Natural killer cell (primary cell): Measurements from ENCODE around the gene NAXD. TPM values are rescaled to one million over a fixed set of nuclear protein-coding genes. Genes with fewer than 3 reads are reported as not detected.
A peak's percentile ranks its signal among the peaks of the same experiment; 100 is the strongest.

Source experiments
- ATAC-seq, 3 donors: fragments of 150-1000 bp in 2 of 3; fragments of 200-7000 bp in 1 of 3; cut with Tn5 transposase; 1 replicate in 1 of 3; 2 replicates in 2 of 3; pipeline ENCODE4 v1.10.0; 2021; ENCODE audit warnings: mild to moderate bottlenecking in 2 of 3, moderate library complexity in 2 of 3
- DNase-seq, 2 donors: peaks; one replicate each; pipeline versions ENCODE4 v3.0.0 to v3.0.0-alpha.2; 2013 to 2021; ENCODE audit warnings: mixed read lengths in 1 of 2
- H3K27ac ChIP-seq: one replicate; pipeline ENCODE4 v1.5.1; 2013; ENCODE audit warnings: mild to moderate bottlenecking, low read length
- H3K27me3 ChIP-seq: one replicate; pipeline ENCODE4 v1.6.1; 2013; ENCODE audit warnings: low read length; ENCODE audit not compliant: control insufficient read depth, insufficient read depth
- H3K36me3 ChIP-seq: one replicate; pipeline ENCODE4 v1.6.1; 2013; ENCODE audit warnings: low read length; ENCODE audit not compliant: control insufficient read depth, insufficient read depth
- H3K4me1 ChIP-seq: one replicate; pipeline ENCODE4 v1.6.1; 2013; ENCODE audit warnings: low read length; ENCODE audit not compliant: control insufficient read depth, insufficient read depth
- H3K4me3 ChIP-seq: one replicate; pipeline ENCODE4 v1.5.1; 2013; ENCODE audit warnings: low read length
- H3K9me3 ChIP-seq: one replicate; pipeline ENCODE4 v1.6.1; 2013; ENCODE audit warnings: low read length; ENCODE audit not compliant: control insufficient read depth, insufficient read depth
- H3K27ac Mint-ChIP-seq, 2 donors: one replicate each; pipeline ENCODE4 v1.8.0; 2022; ENCODE audit warnings: mild to moderate bottlenecking in 2 of 2, mixed read lengths in 2 of 2, moderate library complexity in 1 of 2
- H3K27me3 Mint-ChIP-seq, 2 donors: one replicate each; pipeline ENCODE4 v1.8.0; 2022; ENCODE audit warnings: low read depth in 2 of 2, mixed read lengths in 2 of 2
- H3K36me3 Mint-ChIP-seq: one replicate; pipeline ENCODE4 v1.8.0; 2022; ENCODE audit warnings: mixed read lengths
- H3K4me1 Mint-ChIP-seq, 2 donors: one replicate each; pipeline ENCODE4 v1.8.0; 2022; ENCODE audit warnings: mixed read lengths in 2 of 2
- H3K4me3 Mint-ChIP-seq: one replicate; pipeline ENCODE4 v1.8.0; 2022; ENCODE audit warnings: mild to moderate bottlenecking, moderate library complexity, mixed read lengths
- H3K9me3 Mint-ChIP-seq, 2 donors: one replicate each; pipeline ENCODE4 v1.8.0; 2022; ENCODE audit warnings: mixed read lengths in 2 of 2
- WGBS: methylation state at CpG from one replicate; pipeline ENCODE4 v1.1.7; 2013; ENCODE audit warnings: missing lambda C conversion rate; ENCODE audit not compliant: insufficient coverage; 5-methylcytosine and 5-hydroxymethylcytosine counted together
- intact Hi-C: fragments of 100-400 bp; cut with micrococcal nuclease; formaldehyde crosslinking; loops from one replicate; pipeline ENCODE4 v1.14.2; 2022
- total RNA-seq, 4 donors: library from RNA; stranded (reverse); fragments of 120-200 nt in 1 of 4; gene quantifications; one replicate each; pipeline versions ENCODE4 v1.2.3 to v1.2.4, GENCODE V29; 2013 to 2022
- TF ChIP-seq, protein P1 (sequence below): fragments of 200-600 bp; IDR thresholded peaks from one replicate; pipeline ENCODE4 v1.8.0; 2022; ENCODE audit warnings: antibody characterized with exemption

NAXD gene
- total RNA-seq, 3 donors from 2014 or later (not counting 1 experiment from before 2014, with no cell fraction given) = 6.8 to 14.0 (median 12.0) TPM

DNA sequence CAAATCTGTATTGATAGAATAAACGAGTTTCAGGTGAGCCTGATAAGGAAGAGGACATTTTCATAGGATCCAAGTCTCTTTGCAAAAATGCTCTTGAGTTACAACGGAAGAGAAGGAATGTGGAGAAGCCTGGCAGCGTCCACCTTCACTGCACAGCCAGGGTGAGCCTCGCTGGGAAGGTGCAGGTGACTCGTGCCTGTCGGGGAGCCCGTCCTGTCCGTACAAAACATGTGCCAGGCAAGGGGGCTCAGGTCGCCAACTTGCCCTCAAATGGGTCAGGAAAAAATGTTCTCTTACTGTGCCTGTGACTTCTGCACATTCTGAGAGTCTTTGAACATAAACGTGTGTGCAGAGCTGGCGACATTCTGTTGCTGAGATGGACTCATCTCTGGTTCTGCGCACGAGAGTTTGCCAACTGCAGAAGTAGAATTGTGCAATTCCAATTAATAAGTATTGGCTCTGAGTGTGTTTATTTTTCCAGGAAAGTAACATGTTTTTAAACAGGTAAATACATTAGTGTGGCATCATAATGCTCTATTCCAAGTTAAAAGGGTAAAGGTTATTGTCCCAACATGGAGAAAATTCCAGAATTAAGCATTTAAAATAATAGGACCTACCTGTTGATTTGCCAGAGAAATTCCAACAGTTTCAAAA, 28.6 kb downstream of the NAXD start:
- no peaks in the 10 kb centered on the region for H3K27me3 Mint-ChIP-seq
- TF ChIP-seq, protein P1, sequence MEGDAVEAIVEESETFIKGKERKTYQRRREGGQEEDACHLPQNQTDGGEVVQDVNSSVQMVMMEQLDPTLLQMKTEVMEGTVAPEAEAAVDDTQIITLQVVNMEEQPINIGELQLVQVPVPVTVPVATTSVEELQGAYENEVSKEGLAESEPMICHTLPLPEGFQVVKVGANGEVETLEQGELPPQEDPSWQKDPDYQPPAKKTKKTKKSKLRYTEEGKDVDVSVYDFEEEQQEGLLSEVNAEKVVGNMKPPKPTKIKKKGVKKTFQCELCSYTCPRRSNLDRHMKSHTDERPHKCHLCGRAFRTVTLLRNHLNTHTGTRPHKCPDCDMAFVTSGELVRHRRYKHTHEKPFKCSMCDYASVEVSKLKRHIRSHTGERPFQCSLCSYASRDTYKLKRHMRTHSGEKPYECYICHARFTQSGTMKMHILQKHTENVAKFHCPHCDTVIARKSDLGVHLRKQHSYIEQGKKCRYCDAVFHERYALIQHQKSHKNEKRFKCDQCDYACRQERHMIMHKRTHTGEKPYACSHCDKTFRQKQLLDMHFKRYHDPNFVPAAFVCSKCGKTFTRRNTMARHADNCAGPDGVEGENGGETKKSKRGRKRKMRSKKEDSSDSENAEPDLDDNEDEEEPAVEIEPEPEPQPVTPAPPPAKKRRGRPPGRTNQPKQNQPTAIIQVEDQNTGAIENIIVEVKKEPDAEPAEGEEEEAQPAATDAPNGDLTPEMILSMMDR = no peak
- peaks cover 53% of the 10 kb centered on the region for H3K36me3 ChIP-seq
- H3K9me3 ChIP-seq = no peaks in the 10 kb centered on the region
- H3K27ac ChIP-seq = no peak overlapping the region
- no peaks in the 10 kb centered on the region for H3K27me3 ChIP-seq
- no peak for ATAC-seq
- intact Hi-C loops = no loop called here
- no peaks in the 10 kb centered on the region for H3K4me1 Mint-ChIP-seq
- H3K4me3 ChIP-seq = no peak overlapping the region
- H3K4me1 ChIP-seq = peaks cover 11% of the 10 kb centered on the region
- H3K36me3 Mint-ChIP-seq = no peaks in the 10 kb centered on the region
- no peak overlapping the region for H3K4me3 Mint-ChIP-seq
- DNase-seq = no peak
- no peak overlapping the region for H3K27ac Mint-ChIP-seq
- no peaks in the 10 kb centered on the region for H3K9me3 Mint-ChIP-seq
- 92% methylated on average over 13 of the region's 13 CpGs for WGBS

DNA sequence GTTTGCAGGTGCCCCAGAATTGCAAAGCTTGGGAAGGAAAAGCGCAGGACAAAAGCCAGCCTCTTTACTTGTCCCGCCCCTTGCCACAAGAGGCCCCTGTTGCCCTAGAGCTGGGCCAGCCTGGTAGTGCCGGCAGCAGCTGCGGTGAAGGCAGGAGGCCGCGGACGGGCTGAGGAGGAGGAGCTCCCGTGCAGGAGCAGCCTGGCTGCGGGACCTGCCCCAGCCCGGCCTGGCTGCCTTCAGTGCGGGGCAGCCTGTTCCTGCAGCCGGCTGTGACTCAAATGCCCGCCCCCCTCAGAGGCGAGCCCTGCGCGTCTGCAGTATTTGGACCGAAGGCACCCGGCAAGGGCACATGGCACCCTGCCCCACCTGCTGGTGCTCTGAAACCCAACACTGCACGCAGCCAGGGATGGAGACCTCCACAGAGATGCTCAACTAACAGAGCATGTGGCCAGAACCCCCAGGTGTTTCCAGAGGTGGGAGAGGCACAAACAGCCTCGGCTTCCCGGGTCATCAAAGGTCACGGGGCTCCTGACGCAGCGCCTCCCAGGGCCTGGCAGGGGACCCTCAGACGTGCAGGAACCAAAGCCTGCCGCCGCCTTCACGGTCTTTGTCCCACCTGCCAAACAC, 29.7 kb downstream of the NAXD start:
- H3K27me3 Mint-ChIP-seq = no peaks in the 10 kb centered on the region
- Histone ChIP-seq H3K27me3 (no peaks in the 10 kb centered on the region), H3K9me3 (no peaks in the 10 kb centered on the region), H3K27ac (no peak overlapping the region), H3K4me1 (peaks cover 11% of the 10 kb centered on the region), H3K4me3 (no peak overlapping the region), H3K36me3 (peaks cover 47% of the 10 kb centered on the region)
- H3K4me1 Mint-ChIP-seq = no peaks in the 10 kb centered on the region
- H3K9me3 Mint-ChIP-seq = no peaks in the 10 kb centered on the region
- WGBS = 54% methylated on average over 28 of the region's 28 CpGs
- H3K4me3 Mint-ChIP-seq = no peak overlapping the region
- intact Hi-C loops = no loop called here
- H3K36me3 Mint-ChIP-seq = no peaks in the 10 kb centered on the region
- no peak overlapping the region for H3K27ac Mint-ChIP-seq
- DNase-seq = peak in 1 of 2 donors; percentile 72
- TF ChIP-seq, protein P1 = no peak
- ATAC-seq = peak in 2 of 3 donors; percentile 82 to 92

DNA sequence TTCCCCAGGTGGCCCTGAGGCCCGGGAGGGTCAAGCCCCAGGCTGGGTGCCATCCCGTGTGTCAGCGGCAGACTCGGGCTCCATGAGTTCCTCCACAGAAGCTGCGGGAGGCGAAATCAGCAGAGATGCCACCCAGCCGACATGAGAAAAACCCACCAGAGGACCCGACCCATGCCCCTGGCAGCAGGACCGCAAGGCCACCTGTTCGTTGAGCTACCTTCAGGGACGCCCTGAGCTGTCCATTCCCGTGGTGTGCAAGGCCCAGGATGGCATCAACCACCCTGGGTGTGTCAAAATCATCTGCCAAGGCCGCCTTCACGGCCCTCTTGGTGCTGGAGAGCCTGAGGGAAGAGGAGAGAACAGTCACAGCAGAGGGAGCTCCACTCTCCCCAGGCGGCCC, 30.4 kb downstream of the NAXD start:
- Histone ChIP-seq H3K4me1 (peaks cover 11% of the 10 kb centered on the region), H3K27ac (no peak overlapping the region), H3K4me3 (no peak overlapping the region), H3K36me3 (peaks cover 51% of the 10 kb centered on the region), H3K9me3 (no peaks in the 10 kb centered on the region), H3K27me3 (no peaks in the 10 kb centered on the region)
- Mint-ChIP-seq H3K36me3 (no peaks in the 10 kb centered on the region), H3K9me3 (no peaks in the 10 kb centered on the region), H3K27me3 (no peaks in the 10 kb centered on the region), H3K4me1 (no peaks in the 10 kb centered on the region), H3K27ac (no peak overlapping the region), H3K4me3 (no peak overlapping the region)
- intact Hi-C loops = no loop called here
- ATAC-seq (no peak), DNase-seq (no peak)
- TF ChIP-seq, protein P1 = no peak
- 95% methylated on average over 15 of the region's 15 CpGs for WGBS
